ENCODE results near the gene DENND1A. TPM values are rescaled to one million over a fixed set of nuclear protein-coding genes. Genes with fewer than 3 reads are reported as not detected.

The DENND1A gene
- total RNA-seq, 1 donor from 2014 or later, result 25.2 TPM

- CTCF ChIA-PET, result no interaction called here
- no peak for DNase-seq
These were observed 441.9 kb downstream of the DENND1A start for GRCh38 chr9:123487944-123488548.

GRCh38 chr9:123486431-123486830 is 443.5 kb downstream of the DENND1A start:
- Mint-ChIP-seq H3K4me3 (no peak overlapping the region), H3K9me3 (no peaks in the 10 kb centered on the region), H3K27me3 (no peaks in the 10 kb centered on the region), H3K27ac (no peak overlapping the region), H3K36me3 (ENCODE audit: low read depth) (peaks cover 3% of the 10 kb centered on the region), H3K4me1 (no peaks in the 10 kb centered on the region)
- CTCF ChIA-PET, result no interaction called here
- ATAC-seq (ENCODE audit: low read depth), result no peak
- no peak for TF ChIP-seq CTCF (IDR thresholded peaks at IDR 0.05)
- no peak for DNase-seq
- intact Hi-C loops (cut with micrococcal nuclease), result no loop called here
- POLR2A ChIA-PET, result no interaction called here

More at GRCh38 chr9:123487944-123488548, 441.9 kb downstream of the DENND1A start:
- ATAC-seq (ENCODE audit: low read depth), result no peak
- intact Hi-C loops (cut with micrococcal nuclease), result no loop called here
- Mint-ChIP-seq H3K9me3 (no peaks in the 10 kb centered on the region), H3K4me1 (no peaks in the 10 kb centered on the region), H3K36me3 (ENCODE audit: low read depth) (peaks cover 3% of the 10 kb centered on the region), H3K27me3 (no peaks in the 10 kb centered on the region), H3K4me3 (no peak overlapping the region), H3K27ac (no peak overlapping the region)
- POLR2A ChIA-PET, result no interaction called here
- no peak for TF ChIP-seq CTCF (IDR thresholded peaks at IDR 0.05)

GRCh38 chr9:123485216-123485615 is 444.7 kb downstream of the DENND1A start:
- Mint-ChIP-seq H3K36me3 (ENCODE audit: low read depth) (peaks cover 3% of the 10 kb centered on the region), H3K4me3 (no peak overlapping the region), H3K9me3 (no peaks in the 10 kb centered on the region), H3K27ac (no peak overlapping the region), H3K4me1 (no peaks in the 10 kb centered on the region), H3K27me3 (no peaks in the 10 kb centered on the region)
- TF ChIP-seq CTCF (IDR thresholded peaks at IDR 0.05), result no peak
- DNase-seq (no peak), ATAC-seq (ENCODE audit: low read depth) (no peak)
- intact Hi-C loops (cut with micrococcal nuclease), result no loop called here
- CTCF ChIA-PET, result no interaction called here
- POLR2A ChIA-PET, result no interaction called here

- ChIA-PET POLR2A (no interaction called here), CTCF (no interaction called here)
- intact Hi-C loops (cut with micrococcal nuclease), result no loop called here
- DNase-seq (no peak), ATAC-seq (ENCODE audit: low read depth) (no peak)
- Mint-ChIP-seq H3K27ac (no peak overlapping the region), H3K36me3 (ENCODE audit: low read depth) (no peaks in the 10 kb centered on the region), H3K27me3 (no peaks in the 10 kb centered on the region), H3K4me1 (no peaks in the 10 kb centered on the region), H3K4me3 (no peak overlapping the region), H3K9me3 (no peaks in the 10 kb centered on the region)
- TF ChIP-seq CTCF (IDR thresholded peaks at IDR 0.05), result no peak
These were observed 445.8 kb downstream of the DENND1A start for GRCh38 chr9:123484130-123484529.

GRCh38 chr9:123483191-123483803 is 446.6 kb downstream of the DENND1A start:
- ChIA-PET CTCF (no interaction called here), POLR2A (no interaction called here)
- ATAC-seq (ENCODE audit: low read depth) (no peak), DNase-seq (no peak)
- TF ChIP-seq CTCF (IDR thresholded peaks at IDR 0.05), result no peak
- no peaks in the 10 kb centered on the region for H3K4me1 Mint-ChIP-seq
- no peaks in the 10 kb centered on the region for H3K36me3 Mint-ChIP-seq (ENCODE audit: low read depth)
- no peaks in the 10 kb centered on the region for H3K9me3 Mint-ChIP-seq
- intact Hi-C loops (cut with micrococcal nuclease), result no loop called here
- H3K4me3 Mint-ChIP-seq, result no peak overlapping the region
- H3K27me3 Mint-ChIP-seq, result no peaks in the 10 kb centered on the region
- no peak overlapping the region for H3K27ac Mint-ChIP-seq

Measured in activated B cell treated with CpG ODN at 0.5 μM for 24 hours (primary cell).